Mammary epithelial cell (primary cell): Measurements from ENCODE around the gene ZXDC.

Experiments
- CTCF ChIP-seq, 2 donors: IDR thresholded peaks in 1 of 2; conservative IDR thresholded peaks in 1 of 2; 2 replicates each; pipeline ENCODE4 v1.5.1; 2011 to 2012; ENCODE audit warnings: inconsistent platforms in 2 of 2, low read length in 2 of 2, mild to moderate bottlenecking in 2 of 2, control low read depth in 1 of 2, low read depth in 1 of 2; ENCODE audit not compliant: insufficient read depth in 1 of 2; ENCODE audit errors: extremely low read depth in 1 of 2
- EZH2 ChIP-seq: IDR thresholded peaks from 2 replicates; pipeline ENCODE4 v1.6.1; 2012; ENCODE audit warnings: low read length, inconsistent platforms, borderline replicate concordance

- no peak for TF ChIP-seq CTCF (conservative IDR thresholded peaks at IDR 0.05 in 1 of 2, IDR thresholded peaks at IDR 0.05 in 1 of 2; ENCODE audit: extremely low read depth in 1 of 2, insufficient read depth in 1 of 2, low read depth in 1 of 2, low read length in 2 of 2)
- no peak for TF ChIP-seq EZH2
These were observed 35.0 kb downstream of the ZXDC start for GRCh38 chr3:126440709-126440995.
